EL (cell line): ENCODE measurements around the gene ABHD12.

ENCODE experiments used
- DNase-seq: peaks from one replicate; pipeline ENCODE4 v3.0.0-alpha.2; 2016

The ABHD12 gene

DNA sequence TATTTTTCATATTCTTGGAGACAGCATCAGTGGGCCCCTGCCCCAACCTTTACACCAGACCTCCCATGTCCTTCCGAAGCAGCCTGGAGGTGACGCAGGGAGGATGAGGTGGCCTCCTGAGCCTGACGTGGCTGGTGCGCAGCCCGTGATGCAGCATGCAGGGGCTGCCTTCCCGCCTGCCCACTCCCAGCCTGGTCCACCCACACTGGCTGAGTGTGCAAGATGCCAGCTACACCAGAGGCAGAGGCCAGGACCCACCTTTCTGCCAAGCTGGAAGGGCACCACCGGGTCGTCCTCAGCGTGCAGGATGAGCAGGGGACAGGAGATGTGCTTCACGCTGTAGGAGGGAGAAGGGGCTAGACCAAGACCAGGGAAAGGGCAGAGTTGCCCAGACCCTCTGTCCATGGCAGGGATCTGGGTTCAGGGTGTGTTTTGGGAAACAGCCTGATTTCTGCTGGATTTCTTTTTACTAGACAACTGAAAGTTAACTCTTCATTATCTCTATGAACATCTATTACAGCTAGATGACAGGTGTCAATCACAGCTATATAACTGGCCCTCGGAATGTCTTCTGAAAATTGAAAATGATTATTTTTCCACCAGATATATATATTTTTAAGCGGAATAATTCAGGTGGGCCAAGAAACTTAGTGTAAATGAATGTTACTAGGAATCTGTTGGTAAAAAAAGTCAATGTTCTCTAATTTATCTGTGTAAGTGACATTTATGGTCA is 87.2 kb downstream of the ABHD12 start:
- no peak for DNase-seq

DNA sequence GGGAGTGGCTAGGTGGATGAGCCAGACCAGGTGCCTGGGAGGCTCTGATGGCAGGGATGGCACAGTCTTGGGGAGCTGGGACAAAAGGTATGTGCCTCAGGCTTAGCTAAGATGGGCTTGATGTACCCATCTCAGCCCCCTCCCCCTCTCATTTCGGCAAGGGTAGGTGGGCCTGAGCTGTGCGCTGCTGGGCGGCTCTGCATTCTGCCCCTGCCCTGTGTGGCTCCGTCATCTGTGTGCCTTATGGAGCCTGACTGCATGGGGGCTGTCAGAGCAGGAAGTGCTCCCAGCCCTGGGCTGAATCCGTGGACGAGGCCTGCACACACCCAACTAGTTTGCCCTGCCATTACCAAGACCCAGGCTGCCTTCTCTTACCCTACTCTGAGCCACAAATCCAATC is 88.0 kb downstream of the ABHD12 start:
- no peak for DNase-seq

DNA sequence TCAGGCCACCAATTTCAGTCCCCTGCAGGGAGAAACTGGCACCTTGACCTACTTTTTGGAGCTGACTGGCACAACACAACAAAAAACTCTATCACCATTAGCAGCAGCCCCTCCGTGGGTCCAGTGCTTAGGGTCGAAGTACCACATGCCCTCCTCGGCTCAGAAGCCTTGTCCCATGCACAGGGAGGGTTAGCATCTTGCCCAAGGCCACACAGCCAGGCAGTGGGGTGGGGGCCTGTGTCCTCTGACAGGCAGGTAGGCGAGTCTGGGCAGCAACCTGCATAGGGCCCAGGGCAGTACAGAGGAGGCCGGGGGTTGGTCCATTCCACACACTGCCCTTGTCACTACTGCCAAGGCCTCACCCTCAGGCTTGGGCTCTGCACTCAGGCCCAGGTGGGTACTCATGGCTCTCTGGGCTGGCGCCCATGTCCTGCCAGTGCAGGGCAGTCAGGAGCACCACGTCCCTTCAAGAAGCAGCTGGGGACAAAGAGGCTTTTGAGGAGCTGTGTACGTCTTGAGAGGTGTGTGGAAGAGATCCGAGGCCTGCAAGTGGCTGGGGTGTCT is 89.2 kb downstream of the ABHD12 start:
- no peak for DNase-seq

DNA sequence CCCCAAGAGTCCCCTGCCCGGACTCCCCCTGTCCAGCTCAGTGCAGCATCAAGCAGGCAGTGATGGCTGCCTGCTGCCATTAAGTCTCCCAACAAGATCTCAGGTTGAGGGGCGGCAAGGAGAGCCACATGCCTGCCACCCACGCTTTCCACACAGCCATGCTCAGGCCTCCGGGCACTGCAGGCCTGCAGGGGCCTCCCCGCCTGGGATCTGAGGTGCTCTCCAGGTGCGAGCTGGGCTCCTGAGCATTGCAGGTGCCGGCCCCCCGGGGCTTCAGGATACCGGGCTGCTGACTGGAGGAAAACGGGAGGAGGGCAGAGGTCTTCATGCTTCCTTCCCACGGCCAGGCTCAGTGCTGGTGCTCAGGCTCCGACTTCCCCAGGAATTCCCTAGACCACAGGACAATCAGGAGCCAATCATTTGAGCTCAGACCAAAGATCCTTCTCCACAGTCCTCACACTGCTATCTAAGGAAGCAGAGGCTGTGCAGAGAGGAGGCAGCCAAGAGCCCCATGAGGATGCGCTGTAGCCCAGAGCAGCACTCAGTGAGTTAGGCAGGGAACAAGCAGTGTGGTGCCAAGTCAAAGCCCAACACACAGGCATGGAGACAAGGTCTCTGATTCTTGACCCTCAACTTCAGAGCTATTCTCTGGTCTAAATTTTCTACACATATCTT is 90.0 kb downstream of the ABHD12 start:
- peak; percentile 44 for DNase-seq

DNA sequence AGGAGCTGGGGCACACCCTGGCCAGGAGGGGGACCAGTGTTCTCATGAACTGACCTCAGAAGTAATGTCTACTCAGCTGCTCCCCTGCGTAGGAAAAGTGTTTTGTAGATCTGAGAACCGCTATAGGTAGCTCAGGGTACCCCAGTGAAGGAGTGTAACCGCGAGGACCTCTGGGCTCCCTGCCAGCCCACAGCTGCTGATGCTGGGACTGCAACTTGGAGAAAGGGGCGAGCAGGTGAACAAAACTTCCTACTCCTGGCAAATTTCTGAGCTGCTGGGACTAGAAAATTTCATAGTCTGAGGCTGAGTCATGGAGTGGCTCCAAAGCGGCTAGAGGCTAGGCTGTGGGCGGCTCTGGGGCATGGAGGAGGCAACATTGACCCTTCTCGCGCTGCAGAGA is 90.8 kb downstream of the ABHD12 start:
- peak; percentile 57 for DNase-seq

DNA sequence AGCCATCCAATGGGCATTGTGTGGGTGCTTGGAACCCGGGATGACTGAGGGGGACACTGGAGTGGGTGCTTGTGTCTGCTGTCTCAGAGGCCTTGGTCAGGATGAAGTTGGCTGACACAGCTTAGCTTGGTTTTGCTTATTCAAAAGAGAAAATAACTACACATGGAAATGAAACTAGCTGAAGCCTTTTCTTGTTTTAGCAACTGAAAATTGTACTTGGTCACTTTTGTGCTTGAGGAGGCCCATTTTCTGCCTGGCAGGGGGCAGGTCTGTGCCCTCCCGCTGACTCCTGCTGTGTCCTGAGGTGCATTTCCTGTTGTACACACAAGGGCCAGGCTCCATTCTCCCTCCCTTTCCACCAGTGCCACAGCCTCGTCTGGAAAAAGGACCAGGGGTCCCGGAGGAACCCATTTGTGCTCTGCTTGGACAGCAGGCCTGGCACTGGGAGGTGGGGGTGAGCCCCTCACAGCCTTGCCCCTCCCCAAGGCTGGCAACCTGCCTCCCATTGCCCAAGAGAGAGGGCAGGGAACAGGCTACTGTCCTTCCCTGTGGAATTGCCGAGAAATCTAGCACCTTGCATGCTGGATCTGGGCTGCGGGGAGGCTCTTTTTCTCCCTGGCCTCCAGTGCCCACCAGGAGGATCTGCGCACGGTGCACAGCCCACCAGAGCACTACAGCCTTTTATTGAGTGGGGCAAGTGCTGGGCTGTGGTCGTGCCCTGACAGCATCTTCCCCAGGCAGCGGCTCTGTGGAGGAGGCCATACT is 93.3 kb downstream of the ABHD12 start:
- no peak for DNase-seq

DNA sequence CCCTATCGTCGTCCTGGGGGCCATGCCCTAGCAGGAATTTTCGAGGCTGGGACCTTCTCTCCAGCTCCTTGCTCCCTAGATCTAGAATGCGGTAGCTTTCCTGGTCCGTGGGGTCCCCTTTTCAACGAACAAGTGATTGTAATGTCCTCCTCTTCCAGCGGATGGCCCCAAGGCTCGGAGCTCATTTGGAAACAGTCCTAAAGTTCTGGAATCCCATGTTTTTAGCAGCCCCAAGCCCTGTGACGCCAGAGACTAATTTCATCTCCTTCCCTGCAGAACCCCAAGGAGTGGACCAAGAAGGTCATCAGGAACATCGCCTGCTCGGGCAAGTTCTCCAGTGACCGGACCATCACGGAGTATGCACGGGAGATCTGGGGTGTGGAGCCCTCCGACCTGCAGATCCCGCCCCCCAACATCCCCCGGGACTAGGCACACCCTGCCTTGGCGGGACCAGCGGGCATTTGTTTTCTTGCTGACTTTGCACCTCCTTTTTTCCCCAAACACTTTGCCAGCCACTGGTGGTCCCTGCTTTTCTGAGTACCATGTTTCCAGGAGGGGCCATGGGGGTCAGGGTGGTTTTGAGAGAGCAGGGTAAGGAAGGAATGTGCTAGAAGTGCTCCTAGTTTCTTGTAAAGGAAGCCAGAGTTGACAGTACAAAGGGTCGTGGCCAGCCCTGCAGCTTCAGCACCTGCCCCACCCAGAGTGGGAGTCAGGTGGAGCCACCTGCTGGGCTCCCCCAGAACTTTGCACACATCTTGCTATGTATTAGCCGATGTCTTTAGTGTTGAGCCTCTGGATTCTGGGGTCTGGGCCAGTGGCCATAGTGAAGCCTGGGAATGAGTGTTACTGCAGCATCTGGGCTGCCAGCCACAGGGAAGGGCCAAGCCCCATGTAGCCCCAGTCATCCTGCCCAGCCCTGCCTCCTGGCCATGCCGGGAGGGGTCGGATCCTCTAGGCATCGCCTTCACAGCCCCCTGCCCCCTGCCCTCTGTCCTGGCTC is 94.2 kb downstream of the ABHD12 start:
- DNase-seq = peak; percentile 28

DNA sequence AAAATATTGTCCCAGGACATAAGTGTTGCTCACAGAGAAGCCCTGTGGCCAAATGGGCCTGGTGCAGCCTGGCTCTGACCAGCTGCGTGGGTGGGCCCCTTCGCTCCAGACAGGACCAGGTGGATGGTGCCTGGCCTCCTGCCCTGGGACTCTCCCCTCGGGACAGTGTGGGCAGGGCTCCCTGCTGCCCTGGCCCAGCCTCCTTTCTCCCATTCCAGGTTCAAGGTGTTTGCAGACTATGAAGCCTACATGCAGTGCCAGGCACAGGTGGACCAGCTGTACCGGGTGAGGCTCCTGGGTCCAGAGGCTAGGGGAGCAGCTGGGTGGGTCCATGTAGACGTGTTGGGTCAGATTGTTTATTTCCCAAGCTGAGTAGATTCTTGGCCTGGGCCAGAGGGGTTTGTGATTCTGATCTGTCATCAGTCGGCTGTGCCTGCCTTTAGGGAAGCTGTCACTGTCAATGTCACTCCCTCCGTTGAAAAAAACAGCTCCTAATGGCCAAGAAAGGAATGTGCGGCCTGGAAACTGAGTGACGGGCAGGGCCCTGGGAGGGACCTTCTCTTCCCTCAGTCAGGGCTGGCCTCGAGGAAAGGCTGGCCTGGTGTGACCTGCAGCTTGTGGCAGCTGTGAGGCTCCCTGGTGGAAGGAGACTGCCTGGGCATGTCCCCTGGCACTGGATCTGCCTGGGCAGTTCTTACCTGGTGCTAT is 95.1 kb downstream of the ABHD12 start:
- DNase-seq = no peak

DNA sequence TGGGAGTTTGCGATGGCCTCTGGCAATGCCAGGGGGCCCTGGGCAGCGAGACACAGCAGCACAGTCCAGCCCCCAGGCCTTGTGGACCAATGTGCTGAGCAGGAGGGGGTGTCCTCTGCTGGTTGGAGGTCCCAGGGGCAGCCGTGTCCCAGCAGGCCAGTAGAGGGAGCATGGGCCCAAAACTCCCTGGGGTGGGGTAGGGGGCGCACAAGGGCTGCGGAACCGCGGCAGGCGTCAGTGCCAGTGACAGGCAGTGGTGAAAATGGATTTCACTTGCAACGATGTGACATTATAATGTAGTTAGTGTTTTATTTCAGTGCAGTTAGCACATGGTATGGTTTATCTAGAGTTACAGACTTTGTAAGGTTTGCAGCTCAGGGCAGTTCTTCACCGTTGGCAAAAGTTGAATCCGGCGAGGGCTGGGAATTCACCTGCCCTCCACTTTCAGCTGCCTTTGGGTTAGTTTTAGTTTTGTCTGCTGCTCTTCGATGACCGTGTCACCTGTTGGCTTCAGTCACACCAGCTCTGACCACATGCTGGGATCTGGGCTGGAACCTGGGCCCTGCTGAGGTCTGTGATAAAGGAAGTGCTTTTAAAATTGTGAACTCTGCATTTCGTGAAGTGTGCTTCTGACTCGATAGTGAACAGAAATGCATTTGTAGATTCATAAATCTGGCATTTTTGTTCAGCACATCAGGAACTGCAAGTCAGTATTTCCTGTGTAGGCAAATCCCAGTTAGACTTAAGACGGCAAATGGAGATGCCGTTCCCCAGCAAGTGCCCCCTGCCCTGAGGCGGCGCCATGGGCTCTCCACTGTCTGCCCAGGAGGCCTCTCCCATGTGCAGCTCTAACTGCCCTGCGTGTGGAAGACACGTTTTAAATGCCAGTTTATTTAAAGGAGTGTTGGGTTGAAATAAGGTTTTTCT is 95.9 kb downstream of the ABHD12 start:
- DNase-seq = peak; percentile 61

DNA sequence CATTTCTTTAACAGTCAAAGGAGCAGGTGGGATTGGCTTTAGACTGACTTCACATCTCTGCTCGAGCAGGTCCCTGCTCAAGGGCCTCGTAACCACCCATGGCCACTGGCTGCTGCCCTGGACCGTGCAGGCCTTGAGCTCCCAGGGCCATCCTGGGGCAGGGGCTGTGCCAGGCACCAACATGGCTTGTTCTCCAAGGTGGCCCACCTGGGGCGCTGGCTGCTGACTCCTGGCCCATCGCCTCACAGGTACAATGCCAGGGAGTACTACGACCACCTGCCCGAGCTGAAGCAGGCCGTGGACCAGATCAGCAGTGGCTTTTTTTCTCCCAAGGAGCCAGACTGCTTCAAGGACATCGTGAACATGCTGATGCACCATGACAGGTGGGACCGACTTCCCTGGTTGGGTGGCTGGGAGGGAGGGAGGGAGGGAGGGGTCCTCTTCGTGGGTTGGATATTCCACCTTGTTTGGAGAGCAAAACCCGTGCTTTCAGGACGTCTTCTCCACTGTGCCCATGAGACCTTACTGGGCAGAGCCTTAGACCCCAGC is 96.7 kb downstream of the ABHD12 start:
- no peak for DNase-seq

DNA sequence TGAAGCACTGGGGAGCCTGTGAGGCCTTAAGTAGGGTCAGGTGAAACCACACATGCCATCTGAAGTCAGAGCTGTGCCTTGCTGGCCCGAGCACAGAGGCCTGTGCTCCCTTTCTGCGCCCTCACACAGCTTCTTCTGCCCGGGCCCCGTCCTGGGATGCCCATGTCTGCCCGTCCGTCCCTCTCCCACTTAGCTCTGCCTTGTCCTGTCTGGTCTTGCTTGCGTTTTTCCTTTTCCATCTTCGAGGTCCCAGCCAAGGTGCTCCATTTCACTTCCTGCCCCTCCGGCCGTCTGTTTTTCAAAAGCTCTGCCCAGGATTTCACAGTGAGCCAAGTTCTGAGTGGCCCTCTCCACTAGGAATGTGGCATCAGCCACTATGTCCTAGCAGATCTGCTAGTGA is 97.1 kb downstream of the ABHD12 start:
- DNase-seq = no peak

DNA sequence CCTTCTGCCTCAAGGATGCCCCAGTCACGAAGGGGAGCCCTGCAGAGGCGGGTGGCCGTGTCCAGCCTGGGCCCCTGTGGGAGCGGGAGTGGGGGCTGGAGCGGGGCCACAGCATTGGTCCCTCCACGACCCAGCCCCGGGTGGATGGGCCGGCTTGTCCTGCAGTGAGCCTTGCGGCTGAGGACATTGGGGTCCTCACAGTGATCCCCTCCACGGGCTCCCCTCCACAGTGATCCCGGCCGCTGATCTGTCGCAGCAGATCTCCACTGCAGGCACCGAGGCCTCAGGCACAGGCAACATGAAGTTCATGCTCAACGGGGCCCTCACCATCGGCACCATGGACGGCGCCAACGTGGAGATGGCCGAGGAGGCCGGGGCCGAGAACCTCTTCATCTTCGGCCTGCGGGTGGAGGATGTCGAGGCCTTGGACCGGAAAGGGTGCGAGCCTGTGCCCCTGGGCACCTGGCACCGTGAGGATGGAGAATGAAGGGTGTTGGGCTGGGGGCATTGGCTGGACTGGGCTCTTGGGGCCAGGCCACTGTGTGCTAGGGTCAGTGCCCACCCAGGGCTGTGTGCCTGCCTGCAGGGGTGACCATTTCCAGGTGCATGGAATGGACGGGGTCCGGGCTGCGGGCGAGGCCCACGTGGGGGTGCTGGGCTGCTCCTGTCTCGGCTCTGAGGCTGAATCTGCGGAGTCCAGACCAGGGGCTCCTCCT is 98.3 kb downstream of the ABHD12 start:
- DNase-seq = no peak

DNA sequence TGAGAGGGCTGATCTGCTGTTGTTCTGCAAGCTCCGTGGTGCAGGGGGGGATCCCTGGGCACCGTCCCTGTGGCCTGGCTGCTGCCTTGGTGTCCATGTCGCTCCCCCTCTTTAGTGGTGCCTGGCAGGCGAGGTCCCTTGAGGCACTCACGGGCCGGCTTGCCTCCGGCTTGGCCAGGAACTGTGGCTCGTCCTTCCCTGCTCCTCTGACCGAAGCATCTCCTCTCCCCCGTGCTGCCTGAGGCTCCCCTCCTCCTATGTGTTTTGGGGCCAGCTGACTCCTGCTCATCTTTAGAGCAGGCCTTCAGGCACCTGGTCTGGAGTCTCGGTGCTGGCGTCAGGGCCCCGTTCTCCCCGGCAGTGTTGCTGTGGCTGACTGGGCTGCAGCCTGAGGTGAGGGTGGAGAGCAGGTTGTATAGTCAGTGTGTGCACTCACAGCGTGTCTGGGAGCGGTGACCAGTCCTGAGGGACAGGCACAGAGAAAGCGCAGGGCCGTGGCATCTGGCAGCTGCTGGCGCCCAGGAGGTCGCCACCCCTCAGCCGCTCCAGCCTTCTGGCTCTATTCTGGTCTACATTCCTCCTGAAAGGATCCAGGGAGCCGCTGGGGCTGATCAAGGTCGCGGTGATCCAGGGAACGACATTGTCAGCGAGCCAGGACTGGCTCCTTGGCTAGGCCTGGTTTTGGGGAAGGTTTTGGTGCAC is 99.1 kb downstream of the ABHD12 start:
- no peak for DNase-seq

DNA sequence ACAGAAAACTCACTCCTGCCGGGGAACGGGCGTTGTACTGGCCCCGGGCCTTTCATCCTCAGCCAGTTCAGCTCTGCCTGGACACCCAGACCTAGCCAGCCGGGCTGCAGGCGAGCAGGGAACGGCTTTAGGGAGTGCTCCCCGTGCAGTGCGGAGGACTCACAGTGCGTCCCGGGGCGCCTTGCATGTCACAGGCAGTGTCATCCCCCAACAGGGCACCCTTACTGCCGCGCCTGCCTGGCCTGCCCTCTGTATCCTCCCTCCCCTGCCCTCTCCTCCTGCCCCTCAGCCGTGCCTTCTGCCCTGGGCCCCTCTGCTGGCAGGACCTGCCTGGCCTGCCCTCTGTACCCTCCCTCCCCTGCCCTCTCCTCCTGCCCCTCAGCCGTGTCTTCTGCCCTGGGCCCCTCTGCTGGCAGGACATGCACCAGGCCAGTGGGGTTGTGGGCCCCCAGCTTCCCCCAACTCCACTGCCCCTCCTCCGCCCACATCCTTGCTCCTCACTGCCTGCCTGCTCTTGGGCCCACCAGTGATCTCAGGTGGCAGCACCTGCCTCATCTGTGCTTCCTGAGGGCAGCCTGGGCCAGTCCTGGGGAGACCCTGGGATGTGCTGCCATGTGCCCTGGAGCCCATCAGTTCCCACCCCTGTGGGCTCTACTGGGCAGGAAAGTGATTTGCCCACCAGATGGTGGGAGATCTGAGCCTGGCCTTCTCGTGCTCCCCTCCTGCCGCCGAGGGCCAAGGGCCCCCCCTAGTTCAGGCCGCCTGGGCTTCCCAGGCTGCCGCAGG is 99.8 kb downstream of the ABHD12 start:
- DNase-seq = no peak

DNA sequence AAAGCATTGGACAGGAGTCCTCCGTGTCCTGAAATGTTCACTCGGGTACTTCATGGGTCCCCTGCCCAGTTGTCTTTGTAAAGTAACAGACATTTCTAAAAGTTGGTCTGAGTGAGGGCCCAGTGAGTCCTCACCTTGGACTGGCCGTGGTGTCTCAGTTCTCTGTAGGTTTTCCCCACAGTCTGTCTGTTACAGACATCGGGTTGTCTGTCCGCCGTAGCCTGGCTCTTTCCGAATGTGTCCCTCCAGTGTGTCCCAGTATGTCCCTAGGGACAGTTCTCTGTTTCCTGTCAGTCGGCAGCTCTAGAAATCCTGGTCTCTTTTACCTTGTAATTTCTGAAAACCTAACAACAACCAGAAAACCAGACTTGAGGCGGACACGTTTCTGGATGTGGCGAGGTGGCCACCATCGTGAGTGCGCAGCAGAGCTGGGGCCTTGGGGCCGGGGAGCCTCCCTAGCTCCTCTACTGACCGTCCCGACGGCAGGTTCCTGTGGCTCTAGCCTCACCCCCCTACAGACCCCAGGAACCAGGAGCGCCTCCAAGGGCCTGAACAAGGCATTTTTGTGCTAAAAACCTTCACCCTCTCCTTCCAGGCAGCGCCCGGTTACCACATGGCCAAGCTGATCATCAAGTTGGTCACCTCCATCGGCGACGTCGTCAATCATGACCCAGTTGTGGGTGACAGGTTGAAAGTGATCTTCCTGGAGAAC is 100.6 kb downstream of the ABHD12 start:
- no peak for DNase-seq

DNA sequence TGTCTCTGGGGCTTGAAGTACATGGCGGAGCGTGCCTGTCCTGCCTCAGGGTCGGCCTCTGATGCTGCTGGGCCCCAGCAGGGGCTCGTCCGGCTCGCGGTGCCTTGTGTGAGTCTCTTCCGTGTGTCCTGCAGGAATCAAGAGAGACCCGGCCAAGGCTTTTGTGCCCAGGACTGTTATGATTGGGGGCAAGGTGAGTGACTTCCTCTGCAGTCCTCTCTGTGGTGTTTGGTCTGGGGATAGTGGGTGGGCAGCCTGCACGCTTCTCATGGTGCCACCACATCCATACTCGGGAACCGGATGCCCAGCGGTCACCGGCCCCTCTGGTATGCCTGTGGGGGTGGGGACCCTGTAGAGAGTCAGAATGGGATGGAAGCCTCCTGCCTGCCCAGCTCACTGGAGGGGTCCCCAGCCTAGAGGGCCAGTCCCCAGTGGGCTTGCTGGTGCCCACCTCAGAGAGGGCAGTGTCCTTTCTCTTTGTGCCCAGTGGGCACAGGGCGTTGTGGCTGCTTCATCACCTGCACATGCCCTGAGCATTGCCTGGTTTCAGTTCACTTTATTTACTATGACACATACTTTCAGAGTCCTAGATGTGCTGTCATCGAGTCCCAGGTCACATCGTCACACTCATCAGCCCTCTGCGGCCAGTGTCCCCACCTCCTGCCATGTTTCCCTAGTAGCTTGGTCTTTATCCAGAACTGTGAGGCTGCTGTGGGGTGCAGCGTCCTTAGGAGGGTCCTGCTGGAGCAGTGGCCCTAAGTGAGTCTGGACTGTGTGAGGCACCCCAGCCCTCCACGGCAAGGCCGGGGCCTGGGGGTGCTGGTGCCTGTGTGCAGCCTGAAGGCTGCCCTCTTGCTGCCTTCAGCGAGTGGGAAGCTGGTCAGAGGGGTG is 102.1 kb downstream of the ABHD12 start:
- no peak for DNase-seq
